HepG2 (cell line): ENCODE results near the gene FAM117A. TPM values are rescaled to one million over a fixed set of nuclear protein-coding genes. Genes with fewer than 3 reads are reported as not detected.

Source experiments
- CAMTA2 ChIP-seq: sonication (generic); formaldehyde crosslinking; IDR thresholded peaks from 2 replicates; pipeline ENCODE4 v1.4.0; 2020; ENCODE audit warnings: mild to moderate bottlenecking, missing genetic modification reagents, borderline replicate concordance
- FOXA1 ChIP-seq, 2 experiments: fragments of 450-650 bp in 1 of 2; sonication (generic) in 1 of 2; formaldehyde crosslinking in 1 of 2; IDR thresholded peaks; 2 replicates each; pipeline versions ENCODE4 v1.4.0 to v1.6.1; 2016 to 2020; ENCODE audit warnings: missing genetic modification reagents in 1 of 2
- FUBP1 ChIP-seq: sonication (generic); formaldehyde crosslinking; IDR thresholded peaks from 2 replicates; pipeline ENCODE4 v1.5.1; 2020; ENCODE audit warnings: missing genetic modification reagents, mild to moderate bottlenecking, borderline replicate concordance
- HNRNPUL1 ChIP-seq: fragments of 200-400 bp; formaldehyde crosslinking; IDR thresholded peaks from 2 replicates; pipeline ENCODE4 v1.6.1; 2017; ENCODE audit warnings: low read depth, mild to moderate bottlenecking, low read length, moderate library complexity
- IRX3 ChIP-seq: sonication (generic); formaldehyde crosslinking; IDR thresholded peaks from 2 replicates; pipeline ENCODE4 v1.8.1; 2023; ENCODE audit warnings: mild to moderate bottlenecking, low read depth, missing genetic modification reagents, borderline replicate concordance
- KDM5A ChIP-seq: fragments of 200-600 bp; sonication (generic); IDR thresholded peaks from 2 replicates; pipeline ENCODE4 v1.7.0; 2018; ENCODE audit warnings: antibody characterized with exemption, mild to moderate bottlenecking, low read length, borderline replicate concordance
- NFIB ChIP-seq: sonication (generic); formaldehyde crosslinking; IDR thresholded peaks from 2 replicates; pipeline ENCODE4 v1.9.0; 2021; ENCODE audit warnings: missing genetic modification reagents, mild to moderate bottlenecking, borderline replicate concordance
- PHF8 ChIP-seq: sonication (generic); formaldehyde crosslinking; IDR thresholded peaks from 2 replicates; pipeline ENCODE4 v1.5.0; 2020; ENCODE audit warnings: missing genetic modification reagents
- SOX6 ChIP-seq, 2 experiments: fragments of 450-650 bp in 1 of 2; sonication (generic) in 1 of 2; formaldehyde crosslinking in 1 of 2; IDR thresholded peaks; 2 replicates each; pipeline versions ENCODE4 v1.4.0 to v1.6.1; 2017 to 2020; ENCODE audit warnings: antibody characterized with exemption in 1 of 2, mild to moderate bottlenecking in 1 of 2, missing genetic modification reagents in 1 of 2
- TARDBP ChIP-seq: sonication (generic); formaldehyde crosslinking; IDR thresholded peaks from 2 replicates; pipeline ENCODE4 v1.8.0; 2022; ENCODE audit warnings: mild to moderate bottlenecking, missing genetic modification reagents
- ZBTB21 ChIP-seq: sonication (generic); formaldehyde crosslinking; IDR thresholded peaks from 2 replicates; pipeline ENCODE4 v1.4.0; 2020; ENCODE audit warnings: missing genetic modification reagents
- ZBTB38 ChIP-seq: sonication (generic); formaldehyde crosslinking; IDR thresholded peaks from 2 replicates; pipeline ENCODE4 v1.5.1; 2020; ENCODE audit warnings: mild to moderate bottlenecking, missing genetic modification reagents
- ZBTB49 ChIP-seq: sonication (generic); formaldehyde crosslinking; IDR thresholded peaks from 2 replicates; pipeline ENCODE4 v1.4.0; 2020; ENCODE audit warnings: missing genetic modification reagents, borderline replicate concordance
- ZKSCAN5 ChIP-seq: sonication (generic); formaldehyde crosslinking; IDR thresholded peaks from 2 replicates; pipeline ENCODE4 v1.5.1; 2020; ENCODE audit warnings: mild to moderate bottlenecking, missing genetic modification reagents
- ZNF234 ChIP-seq: sonication (generic); formaldehyde crosslinking; conservative IDR thresholded peaks from 2 replicates; pipeline ENCODE4 v1.5.1; 2020; ENCODE audit warnings: mild to moderate bottlenecking, missing genetic modification reagents
- ZNF549 ChIP-seq: sonication (generic); formaldehyde crosslinking; IDR thresholded peaks from 2 replicates; pipeline ENCODE4 v1.5.0; 2020; ENCODE audit warnings: missing genetic modification reagents
- ZNF563 ChIP-seq: sonication (generic); formaldehyde crosslinking; IDR thresholded peaks from 2 replicates; pipeline ENCODE4 v1.8.0; 2022; ENCODE audit warnings: mild to moderate bottlenecking, moderate library complexity, missing genetic modification reagents
- ZNF605 ChIP-seq: sonication (generic); formaldehyde crosslinking; IDR thresholded peaks from 2 replicates; pipeline ENCODE4 v1.8.0; 2022; ENCODE audit warnings: mild to moderate bottlenecking, missing genetic modification reagents
- ZNF660 ChIP-seq: sonication (generic); formaldehyde crosslinking; IDR thresholded peaks from 2 replicates; pipeline ENCODE4 v1.5.1; 2020; ENCODE audit warnings: mild to moderate bottlenecking, low read depth, missing genetic modification reagents, borderline replicate concordance
- ZNF674 ChIP-seq: sonication (generic); formaldehyde crosslinking; IDR thresholded peaks from 2 replicates; pipeline ENCODE4 v1.5.0; 2020; ENCODE audit warnings: low read depth, mild to moderate bottlenecking, missing genetic modification reagents
- ZNF777 ChIP-seq: sonication (generic); formaldehyde crosslinking; IDR thresholded peaks from 2 replicates; pipeline ENCODE4 v1.4.0; 2020; ENCODE audit warnings: missing genetic modification reagents
- polyA plus RNA-seq, 8 experiments: library from polyadenylated mRNA; depleted of rRNA in 3 of 8; stranded (reverse) in 7 of 8; unstranded in 1 of 8; fragments of >200 nt; fragmentation: Illumina TruSeq in 4 of 8; extraction: Trizol in 4 of 8; gene quantifications; 2 replicates each; pipeline versions ENCODE4 v1.2.1 to v1.2.3, GENCODE V29; 2011 to 2016; ENCODE audit warnings: low read depth in 4 of 8, missing spikeins in 1 of 8, mixed read lengths in 1 of 8; ENCODE audit not compliant: insufficient read depth in 1 of 8
- total RNA-seq, 5 experiments: library from RNA; depleted of rRNA; stranded (reverse); fragments of >200 nt; fragmentation: Illumina TruSeq; extraction: Trizol; gene quantifications; 2 replicates each; pipeline ENCODE4 v1.2.3, GENCODE V29; 2016; ENCODE audit warnings: low read depth in 1 of 5
- TF ChIP-seq, protein P1 (sequence below): sonication (generic); formaldehyde crosslinking; IDR thresholded peaks from 2 replicates; pipeline ENCODE4 v1.4.0; 2020; ENCODE audit warnings: missing genetic modification reagents, borderline replicate concordance

The FAM117A gene
- total and polyA plus RNA-seq, 2 of the 13 experiments (the other 11 are each of a cell fraction or from before 2014, with no cell fraction given): 12.1 to 19.8 TPM

DNA sequence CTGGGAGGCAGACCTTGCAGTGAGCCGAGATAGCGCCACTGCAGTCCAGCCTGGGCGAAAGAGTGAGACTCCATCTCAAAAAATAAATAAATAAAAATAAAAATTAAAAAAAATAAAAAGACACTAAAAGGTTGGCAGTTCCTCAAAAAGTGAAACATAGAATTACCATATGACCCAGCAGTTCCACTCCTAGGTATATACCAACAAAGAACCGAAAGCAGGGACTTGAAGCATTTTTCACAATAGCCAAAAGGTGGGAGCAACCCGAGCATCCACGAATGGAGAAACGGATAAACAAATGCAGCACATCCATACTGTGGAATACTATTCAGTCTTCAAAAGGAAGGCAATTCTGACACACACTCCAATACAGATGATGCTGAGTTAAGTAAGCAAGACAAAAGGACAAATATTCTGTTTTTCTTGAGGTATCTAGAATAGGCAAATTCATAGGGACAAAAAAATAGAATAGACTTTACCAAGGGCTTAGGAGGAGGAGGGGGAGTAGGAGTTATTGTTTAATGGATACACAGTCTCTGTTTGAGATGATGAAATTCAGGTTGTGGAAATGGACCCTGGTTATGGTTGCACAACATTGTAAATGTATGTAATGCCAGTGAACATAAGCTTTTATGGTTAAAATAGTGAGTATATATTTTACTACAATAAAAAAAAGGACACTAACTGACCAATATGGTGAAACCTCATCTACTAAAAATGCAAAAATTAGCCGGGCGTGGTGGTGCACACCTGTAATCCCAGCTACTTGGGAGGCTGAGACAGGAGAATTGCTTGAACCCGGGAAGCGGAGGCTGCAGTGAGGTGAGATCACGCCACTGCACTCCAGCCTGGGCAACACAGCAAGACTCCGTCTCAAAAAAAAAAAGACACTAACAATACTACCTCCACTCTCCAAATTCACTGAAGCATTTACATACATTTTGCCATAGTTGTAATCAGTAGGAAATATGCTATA, 29.1 kb downstream of the FAM117A start (continued):
- TF ChIP-seq ZNF549 (no peak), SOX6 (IDR thresholded peaks at IDR 0.05) (no peak), SOX6 (CRISPR knock-in tag; IDR thresholded peaks at IDR 0.05) (peak; percentile 88), ZNF234 (no peak), ZNF777 (CRISPR knock-in tag) (no peak), PHF8 (CRISPR knock-in tag) (no peak), ZNF660 (CRISPR knock-in tag) (no peak), ZKSCAN5 (CRISPR knock-in tag) (no peak), FUBP1 (no peak), ZNF605 (no peak; the same call in 1 of the 2 replicates), TARDBP (CRISPR knock-in tag) (peak; percentile 54; the same call in 1 of the 2 replicates), NFIB (CRISPR knock-in tag) (no peak), FOXA1 (IDR thresholded peaks at IDR 0.05) (no peak), FOXA1 (CRISPR knock-in tag; IDR thresholded peaks at IDR 0.05) (peak; percentile 40; the same call in 1 of the 2 replicates), IRX3 (no peak), ZBTB38 (CRISPR knock-in tag) (no peak), HNRNPUL1 (no peak), CAMTA2 (CRISPR knock-in tag) (no peak), ZBTB21 (CRISPR knock-in tag) (no peak), ZNF563 (no peak), ZNF674 (no peak), ZBTB49 (CRISPR knock-in tag) (no peak), KDM5A (no peak)
- TF ChIP-seq, protein P1, sequence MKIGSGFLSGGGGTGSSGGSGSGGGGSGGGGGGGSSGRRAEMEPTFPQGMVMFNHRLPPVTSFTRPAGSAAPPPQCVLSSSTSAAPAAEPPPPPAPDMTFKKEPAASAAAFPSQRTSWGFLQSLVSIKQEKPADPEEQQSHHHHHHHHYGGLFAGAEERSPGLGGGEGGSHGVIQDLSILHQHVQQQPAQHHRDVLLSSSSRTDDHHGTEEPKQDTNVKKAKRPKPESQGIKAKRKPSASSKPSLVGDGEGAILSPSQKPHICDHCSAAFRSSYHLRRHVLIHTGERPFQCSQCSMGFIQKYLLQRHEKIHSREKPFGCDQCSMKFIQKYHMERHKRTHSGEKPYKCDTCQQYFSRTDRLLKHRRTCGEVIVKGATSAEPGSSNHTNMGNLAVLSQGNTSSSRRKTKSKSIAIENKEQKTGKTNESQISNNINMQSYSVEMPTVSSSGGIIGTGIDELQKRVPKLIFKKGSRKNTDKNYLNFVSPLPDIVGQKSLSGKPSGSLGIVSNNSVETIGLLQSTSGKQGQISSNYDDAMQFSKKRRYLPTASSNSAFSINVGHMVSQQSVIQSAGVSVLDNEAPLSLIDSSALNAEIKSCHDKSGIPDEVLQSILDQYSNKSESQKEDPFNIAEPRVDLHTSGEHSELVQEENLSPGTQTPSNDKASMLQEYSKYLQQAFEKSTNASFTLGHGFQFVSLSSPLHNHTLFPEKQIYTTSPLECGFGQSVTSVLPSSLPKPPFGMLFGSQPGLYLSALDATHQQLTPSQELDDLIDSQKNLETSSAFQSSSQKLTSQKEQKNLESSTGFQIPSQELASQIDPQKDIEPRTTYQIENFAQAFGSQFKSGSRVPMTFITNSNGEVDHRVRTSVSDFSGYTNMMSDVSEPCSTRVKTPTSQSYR (CRISPR knock-in tag): no peak
